ENCODE results near the gene YBEY.
"Not testable (repeated sequence)": the region's sequence is repeated elsewhere in the genome, so short reads cannot be mapped to it uniquely, and the experiment has no call there.

Gene YBEY, protein sequence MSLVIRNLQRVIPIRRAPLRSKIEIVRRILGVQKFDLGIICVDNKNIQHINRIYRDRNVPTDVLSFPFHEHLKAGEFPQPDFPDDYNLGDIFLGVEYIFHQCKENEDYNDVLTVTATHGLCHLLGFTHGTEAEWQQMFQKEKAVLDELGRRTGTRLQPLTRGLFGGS

DNA sequence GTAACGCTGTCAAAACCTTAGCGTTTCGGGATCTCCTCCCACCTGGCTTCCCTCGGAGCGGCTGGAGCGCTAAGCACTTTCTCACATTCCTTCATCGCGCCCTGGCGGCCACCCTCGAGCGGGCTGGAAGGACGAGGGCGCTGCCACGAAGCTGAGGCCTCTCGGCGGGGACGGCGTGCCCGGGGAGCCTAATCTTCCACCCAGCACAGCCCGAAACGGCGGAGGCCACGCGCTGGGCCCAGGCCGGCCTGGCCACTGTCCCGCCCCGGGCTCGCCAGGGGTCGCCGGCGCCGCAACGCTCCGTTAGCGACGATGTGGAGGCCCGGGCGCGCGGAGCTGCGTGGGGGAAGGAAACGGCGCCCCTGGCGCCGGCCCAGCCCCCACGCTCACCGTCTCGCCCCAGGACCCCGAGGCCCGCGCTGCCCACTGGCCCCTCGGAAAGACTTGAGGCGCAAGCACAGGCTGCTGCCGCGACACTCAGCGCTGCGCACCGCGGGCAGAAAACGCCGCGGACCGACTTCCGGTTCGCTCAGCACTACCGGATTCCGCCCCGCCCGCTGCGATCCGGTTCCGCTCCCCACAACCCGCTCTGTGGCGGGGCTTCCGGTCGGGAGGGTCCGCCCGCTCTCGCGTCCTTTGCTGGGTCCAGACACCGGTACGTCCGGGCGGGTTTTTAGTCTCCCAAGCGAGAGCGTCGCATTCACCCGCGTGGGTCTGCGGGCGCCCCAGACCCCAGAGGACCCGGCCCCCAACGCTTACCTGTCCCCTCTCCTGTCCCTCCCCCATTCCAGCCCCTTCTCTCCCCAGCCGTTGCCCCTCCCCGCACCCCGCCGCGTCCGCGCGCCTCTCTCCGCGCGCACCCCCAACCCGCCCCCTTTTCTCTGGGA, at the start of gene YBEY:
TSS of gene YBEY (plus strand) at position 582 of the 887 bp plus-strand sequence. CDS start 572 bp downstream, outside the sequence.
- peak; percentile 75 to 86 (median 78) for DNase-seq

DNA sequence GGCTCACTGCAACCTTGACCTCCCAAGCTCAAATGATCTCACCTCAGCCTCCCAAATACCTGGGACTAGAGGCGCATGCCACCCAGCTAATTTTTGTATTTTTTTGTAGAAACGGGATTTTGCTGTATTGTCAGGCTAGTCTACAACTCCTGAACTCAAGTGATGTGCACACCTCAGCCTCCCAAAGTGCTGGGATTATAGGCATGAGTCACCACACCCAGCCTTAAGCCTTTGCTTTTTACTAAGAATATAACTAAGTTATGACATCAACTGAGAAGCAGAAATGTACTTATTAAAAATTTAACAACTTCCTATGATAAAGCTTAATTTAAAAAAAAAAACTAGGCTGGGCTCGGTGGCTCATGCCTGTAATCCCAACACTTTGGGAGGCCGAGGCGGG, 48.7 kb upstream of the YBEY start:
- DNase-seq, result no peak

DNA sequence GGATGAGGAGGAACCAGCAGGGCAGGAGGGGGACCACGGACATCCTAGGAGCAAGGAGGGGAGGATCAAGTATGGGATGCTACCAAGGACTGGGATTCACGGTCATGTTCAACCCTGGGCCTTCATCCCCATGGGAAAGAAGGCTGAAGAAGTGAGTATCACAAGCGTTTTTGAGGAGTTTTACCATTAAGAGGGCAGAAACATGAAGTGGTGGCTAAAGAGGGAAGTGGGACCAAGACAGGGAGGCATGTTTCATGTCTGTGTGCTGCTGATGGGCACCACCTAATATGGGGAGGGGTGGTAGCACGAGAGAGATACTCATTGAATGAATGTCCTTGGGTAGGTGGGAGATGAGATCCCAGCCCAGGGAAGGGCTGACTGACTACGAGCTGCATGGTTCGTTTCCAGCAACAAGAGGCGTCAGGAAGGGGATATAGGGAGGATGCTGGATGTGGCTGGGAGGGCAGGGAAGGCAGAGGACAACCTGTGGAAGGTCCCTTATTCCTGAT, 46.3 kb upstream of the YBEY start:
- no peak for DNase-seq

DNA sequence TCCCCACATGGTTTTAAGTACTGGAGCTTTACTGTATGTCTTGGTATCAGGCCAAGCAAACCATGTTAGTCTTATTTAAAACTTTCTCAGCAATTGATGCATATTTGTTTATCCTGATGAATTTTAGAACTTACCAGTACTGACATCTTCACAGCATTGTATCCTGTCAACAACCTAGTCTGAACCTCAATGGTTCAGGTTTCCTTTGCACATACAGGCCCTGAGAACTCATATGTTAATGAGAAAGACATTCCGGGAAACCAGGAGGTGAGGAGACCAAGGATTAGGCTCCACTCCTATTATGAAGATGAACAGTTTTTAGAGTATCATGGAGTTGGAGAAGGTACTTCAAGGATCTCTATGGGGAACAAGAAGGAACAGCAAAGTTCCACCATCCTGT, 44.6 kb upstream of the YBEY start:
- not testable (repeated sequence) for DNase-seq

DNA sequence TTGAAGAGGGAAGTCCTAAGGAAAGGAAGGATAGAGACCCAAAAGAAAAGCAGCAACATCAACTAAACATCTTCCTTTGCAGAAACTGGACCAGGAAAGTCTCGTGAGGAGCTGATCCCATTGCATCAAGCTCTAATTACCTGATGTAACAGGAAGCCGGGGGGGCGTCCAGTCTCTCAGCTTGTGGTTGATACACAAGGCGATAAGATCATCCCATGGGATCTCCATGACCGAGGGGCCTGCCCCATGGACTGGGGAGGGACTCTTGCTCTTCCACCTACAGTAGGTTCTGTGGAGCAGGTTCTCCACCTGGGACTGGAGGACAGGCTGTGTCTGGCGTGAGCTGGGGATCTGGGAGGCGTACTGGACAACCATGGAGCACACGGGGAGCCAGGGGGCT, 42.8 kb upstream of the YBEY start:
- DNase-seq, result no peak

DNA sequence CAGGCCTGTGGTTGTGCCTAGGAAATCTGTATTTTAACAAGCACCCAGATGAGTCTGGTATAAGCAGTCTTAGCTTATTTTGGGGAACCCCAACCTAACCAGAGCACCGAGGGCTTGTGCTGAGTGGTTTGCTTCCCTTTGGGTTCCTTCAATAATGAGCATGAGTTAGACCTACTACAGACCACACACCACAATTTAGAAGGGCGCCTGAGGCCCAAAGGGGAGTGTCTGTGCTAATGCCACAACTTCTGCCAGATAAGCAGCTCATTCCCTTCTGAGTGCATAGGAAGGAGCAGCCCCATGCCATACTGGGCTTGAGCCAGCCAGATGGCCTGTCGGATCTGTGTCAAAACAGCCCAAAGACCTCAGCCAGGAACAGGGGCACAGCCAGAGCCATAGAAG, 42.2 kb upstream of the YBEY start:
- DNase-seq, result no peak

DNA sequence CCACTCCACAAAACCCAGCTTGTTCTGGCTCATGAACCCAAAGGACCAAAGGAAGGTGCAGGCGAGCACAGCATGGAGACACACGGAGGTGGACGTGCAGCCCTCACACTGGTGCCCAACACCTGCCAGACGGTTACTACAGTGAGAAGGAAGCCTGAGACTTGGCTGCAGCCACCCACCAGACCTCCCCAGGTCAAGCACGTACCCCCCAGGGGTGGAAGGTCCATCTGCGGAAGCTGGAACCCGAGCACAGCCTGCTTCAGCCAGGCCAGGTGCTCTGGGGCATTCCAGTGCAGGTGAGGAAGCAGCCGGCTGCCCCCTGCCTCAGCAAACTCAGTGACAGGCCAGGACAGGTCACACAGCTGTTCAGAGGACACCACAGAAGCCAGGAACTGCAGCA, 41.5 kb upstream of the YBEY start:
- no peak for DNase-seq

DNA sequence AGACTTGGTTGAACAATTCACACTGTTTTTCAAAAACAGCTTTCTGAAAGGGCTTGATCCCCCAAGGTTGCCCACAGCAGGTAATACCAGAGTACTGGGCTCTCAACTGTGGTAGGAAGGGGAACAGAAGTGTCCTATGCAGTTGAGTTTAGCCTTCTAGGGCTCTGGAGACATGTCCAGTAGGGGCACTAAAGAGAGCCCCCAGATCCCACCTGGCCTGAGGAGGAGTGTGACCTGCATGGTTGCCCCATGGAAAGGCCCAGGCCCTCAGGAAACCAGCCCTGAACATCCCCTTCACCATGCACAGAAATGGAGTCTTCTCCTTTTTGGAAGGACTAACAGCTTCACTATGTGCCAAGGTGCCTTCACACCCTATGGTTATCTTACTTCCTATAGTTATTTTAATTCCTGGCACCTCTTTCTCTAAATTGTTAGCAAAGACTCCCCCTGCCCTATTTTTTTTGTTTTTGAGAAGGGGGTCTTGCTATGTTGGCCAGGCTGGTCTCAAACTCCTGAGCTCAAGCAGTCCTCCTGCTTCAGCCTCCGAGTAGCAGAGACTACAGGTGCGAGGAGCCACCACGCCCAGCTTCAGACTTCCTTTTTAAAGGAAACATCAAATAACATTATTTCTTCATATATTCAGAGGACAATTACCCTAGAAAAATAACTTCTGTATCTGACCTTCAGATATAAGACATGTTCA, 40.8 kb upstream of the YBEY start:
- no peak for DNase-seq

DNA sequence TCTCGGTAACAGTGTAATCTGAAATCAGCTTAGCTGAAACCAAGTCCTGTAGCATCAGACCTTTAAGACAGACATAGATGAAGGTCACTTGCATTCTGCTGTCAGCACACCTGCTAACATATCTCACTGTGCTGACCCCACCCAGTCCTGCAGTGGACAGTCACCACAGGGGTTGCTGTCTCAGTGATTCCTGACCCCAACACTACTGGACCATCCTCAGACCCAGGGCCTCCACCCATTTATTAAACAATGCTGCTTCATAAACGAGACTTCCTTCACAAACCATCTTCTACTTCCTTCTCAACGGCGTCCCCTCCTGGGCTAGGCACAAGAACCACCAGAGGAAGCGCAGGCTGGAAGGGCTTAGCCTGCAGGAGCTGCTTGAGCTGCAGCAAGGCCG, 39.8 kb upstream of the YBEY start:
- DNase-seq, result no peak

DNA sequence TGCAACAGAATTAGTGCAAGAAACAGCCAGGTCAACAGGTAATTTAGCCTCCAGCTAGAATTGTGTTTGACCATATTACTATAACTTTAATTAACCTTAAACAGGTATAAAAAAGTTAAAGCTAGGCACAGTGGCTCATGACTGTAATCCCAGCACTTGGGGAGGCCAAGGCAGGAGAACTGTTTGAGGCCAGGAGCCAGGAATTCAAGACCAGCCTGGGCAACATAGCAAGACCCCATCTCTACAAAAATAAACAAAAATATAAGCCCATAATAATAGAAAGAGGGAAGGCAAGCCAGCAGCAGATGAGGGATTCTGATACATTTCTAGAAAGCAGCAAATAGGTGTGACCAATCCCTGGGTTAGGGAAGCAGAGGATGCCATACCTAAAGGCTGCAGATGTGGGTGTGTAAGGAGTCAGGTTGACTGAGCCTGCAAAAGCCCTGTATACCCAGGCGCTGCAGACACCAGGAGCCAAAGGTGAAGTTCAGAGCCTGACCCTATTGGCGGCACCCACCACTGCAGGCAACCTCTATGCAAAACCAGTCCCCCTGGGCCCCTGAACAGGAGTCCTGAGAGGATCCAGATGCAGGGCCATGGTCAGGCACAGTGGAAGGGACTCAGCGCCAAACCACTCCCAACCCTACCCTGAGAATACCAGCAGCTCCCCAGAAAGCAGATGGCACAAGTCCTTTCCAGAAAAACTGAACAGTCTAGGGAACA, 38.3 kb upstream of the YBEY start:
- DNase-seq, result no peak

DNA sequence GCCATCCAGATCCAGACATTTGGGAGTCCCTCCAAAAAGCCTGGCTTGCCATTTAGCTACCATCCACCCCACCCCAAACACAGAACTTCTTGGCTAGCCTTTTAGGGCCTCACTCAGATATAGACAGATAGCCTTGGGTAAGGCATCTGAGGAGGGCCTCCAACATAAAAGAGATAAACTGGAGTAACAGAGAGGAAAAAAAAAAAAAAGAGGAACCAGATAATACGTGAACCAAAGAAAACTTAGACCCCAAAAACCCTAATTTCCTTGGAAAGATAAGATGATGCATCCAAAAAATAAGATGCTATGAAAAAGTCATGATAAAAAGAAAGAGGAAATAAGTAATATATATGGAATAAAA, 37.7 kb upstream of the YBEY start:
- no peak for DNase-seq

DNA sequence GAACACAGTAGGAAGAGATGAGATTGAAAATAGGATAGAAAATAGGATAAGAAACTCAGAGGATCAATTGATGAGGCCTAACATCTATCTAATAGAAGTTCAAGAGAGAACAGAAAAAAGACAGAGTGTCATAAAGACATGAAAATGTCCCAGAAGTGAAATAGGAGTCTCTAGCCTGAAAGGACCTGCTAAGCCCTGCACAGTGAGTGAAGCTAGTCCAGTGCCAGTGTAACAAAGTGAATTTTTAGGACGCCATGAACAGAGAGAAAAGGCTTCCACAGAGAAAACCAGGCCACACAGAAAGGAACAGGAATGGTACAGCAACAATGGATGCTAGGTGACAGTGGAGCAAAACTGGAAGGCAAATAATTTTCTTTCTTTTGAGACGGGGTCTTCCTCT, 37.3 kb upstream of the YBEY start:
- DNase-seq, result no peak

DNA sequence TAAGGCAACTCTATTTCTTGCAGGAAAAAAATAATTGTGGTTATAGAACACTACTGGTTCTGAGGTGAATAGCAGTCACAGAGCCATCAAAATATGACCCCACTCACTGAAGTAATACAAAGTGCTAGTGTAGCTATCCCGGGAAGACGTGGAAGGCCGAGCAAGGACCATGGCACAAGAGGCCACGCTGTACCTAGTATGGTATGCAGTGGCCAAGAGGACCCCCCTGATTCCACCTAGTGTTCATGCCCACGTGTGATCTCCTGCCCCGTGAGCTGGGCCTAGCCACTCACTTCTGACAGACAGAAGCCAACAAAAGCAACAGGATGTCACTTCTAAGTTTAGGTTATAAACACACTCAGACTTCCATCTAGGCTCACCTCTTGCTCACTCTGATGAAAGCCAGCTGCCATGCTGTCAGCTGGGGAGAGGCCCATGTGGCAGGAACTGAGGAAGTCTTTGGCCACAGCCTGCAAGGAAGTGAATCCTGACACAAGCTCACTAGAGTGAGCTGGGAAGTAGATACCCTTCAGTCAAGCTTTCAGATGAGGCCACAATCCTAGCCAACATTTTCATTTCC, 35.9 kb upstream of the YBEY start:
- DNase-seq, result no peak

DNA sequence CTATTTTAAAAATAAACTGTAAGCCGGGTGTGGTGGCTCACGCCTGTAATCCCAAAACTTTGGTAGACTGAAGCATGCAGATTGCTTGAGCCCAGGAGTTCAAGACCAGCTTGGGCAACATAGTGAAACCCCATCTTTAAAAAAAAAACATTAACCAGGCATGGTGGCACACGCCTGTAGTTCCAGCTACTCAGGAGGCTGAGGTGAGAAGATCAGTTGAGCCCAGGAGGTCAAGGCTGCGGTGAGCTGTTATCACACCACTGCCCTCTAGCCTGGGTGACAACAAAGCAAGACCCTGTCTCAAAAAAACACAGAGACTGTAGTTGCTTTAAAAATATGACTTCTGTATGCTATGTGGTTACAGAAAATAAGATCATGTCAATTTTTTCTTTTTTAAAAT, 33.3 kb upstream of the YBEY start:
- no peak for DNase-seq

DNA sequence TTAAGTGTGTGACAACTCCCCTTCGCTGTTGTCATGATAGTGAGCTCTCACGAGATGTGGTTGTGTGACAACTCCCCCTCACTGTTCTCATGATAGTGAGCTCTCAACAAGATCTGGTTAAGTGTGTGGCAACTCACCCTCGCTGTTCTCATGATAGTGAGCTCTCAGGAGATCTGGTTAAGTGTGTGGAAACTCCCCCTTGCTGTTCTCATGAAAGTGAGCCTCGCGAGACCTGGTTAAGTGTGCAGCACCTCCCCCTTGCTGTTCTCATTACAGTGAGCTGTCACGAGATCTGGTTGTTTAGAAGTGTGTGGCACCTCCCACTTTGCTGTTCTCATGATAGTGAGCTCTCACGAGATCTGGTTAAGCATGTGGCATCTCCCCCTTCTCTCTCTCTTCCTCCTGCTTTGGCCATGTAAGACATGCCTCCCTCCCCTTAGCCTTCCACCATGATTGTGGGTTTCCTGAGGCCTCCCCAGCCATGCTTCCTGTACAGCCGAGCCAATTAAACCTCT, 32.5 kb upstream of the YBEY start:
- DNase-seq, result no peak

DNA sequence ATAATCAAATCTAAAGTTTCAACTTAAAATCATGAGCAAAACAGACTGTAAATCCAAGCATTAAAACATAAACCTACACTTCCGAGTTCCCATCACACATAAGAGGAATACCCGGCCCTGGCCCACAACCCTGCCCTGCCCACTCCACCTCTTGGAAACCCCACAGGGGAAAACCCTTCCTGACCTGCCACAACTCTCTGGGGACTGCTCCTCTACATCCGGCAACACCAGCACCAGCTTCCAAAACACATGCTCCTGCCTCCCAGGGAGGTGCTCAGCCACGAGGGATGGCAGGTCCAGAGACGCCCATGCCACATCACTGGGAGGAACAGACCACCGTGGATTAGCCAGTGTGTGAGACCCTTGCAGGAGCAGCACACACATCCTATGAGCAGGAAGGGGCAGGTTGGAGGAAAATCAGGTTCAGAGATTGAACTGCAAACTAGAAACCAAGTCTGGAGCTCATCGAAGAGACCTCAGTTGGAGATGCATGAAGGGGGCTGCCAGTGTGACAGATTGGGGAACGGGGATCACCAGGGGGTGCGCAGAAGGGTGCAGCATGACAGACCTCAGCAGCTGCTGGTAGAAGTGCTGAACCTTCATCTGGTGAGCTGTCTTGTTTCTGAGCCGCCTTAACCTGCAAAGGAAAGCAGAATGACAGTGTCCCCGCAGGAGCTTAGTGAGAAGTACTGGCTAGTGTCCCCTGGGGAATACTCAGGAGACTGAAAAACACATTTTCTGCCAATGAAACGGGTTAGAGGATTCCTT, 31.8 kb upstream of the YBEY start:
- no peak for DNase-seq

DNA sequence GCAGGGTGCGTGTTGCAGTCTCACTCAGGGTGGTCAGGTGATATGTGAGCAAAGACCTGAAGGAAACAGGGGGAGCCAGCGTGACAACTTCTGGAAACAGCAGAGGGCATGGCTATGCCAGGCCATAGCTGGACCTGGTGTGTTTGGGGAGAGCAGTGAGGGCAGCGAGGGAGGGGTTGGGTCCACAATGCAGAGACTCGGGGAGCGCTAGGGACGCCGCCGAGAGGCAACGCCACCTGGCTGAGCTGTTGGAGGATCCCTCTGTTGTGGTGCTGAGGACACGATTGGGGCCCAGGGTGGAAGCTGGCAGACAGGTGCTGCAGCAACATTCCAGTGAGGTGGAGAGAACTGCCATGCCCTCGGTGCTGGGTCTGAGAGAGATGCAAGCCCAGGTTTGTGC, 31.0 kb upstream of the YBEY start:
- DNase-seq, result no peak

DNA sequence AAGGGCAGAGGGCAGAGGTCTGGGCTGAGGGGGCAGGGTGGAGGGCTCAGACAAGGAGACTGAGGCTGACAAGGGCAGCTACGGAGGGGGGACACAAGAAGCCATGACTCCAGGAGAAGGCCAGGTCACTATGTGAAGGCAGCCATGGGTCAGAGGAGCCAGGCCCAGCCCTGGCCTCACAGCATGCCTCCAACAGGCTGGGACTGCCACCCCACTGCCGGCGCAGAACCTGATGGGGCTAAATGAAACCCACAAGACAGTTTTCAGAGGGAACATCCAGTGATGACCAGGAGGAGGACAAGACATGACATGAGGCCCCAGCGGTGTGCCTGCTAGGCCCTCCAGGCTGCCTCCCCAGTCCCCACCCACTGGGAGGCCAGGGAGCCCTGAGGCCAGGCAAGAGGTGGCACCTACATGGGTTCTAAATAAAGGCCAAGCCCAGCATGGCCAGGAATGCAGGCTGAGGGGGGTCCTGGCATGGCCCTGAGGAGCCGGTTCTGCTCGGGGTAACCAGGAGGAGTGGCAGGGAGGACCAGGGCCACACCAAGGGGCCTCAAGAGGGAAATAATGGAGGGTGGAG, 30.3 kb upstream of the YBEY start:
- no peak for DNase-seq

DNA sequence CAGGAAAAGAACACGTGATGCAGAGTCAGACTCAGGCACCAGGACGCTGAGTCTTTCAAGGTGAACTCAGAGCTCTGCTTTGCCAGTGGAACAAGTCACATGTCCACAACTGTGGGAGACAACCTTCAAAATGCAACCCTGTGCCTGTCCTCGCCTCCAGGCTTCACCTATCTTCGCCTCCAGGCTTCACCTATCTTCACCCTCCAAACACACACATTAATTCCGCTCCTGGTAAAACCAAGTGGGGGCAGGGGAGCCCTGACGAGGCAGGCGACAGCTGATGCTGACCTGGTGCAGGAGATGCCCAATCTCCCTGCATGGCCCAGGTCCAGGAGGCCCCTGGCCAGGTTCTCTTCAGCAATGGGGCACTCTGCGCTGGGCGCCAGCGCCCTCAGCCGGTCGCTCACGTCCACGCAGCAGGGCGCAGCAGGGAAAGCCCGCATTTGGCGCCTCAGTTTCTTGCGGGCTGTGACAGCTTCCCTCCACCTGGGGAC, 29.6 kb upstream of the YBEY start:
- DNase-seq, result no peak

DNA sequence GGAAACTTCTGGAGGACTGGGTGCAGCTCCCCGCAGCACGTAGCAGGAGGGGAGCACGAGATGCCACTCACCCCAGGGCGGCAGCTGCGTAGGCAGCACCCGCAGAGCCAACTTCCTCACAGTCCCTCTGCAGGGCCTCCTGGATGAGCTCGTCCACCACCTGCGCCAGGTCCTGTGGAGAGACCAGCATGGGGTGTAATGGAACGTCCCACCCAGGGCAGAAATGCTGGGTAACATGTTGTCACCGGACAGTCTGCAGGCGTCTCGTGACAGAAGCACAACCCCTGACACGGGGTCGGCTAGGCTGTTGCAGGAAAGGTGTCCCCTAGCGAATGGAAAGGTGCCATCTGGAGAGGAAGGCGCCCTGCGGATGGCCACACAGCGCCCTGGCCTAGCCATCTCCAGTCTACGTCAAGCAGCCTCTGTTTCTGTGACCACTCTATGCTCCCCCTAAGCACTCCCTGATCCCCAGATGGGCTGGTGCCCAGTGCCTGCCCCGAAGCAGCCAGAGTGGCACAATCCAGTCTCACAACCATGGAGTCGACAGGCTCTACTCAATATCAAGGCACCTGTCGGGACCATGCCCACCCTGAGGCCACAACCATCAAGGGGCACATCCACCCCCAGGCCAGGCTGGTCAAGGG, 22.0 kb upstream of the YBEY start:
- no peak for DNase-seq

DNA sequence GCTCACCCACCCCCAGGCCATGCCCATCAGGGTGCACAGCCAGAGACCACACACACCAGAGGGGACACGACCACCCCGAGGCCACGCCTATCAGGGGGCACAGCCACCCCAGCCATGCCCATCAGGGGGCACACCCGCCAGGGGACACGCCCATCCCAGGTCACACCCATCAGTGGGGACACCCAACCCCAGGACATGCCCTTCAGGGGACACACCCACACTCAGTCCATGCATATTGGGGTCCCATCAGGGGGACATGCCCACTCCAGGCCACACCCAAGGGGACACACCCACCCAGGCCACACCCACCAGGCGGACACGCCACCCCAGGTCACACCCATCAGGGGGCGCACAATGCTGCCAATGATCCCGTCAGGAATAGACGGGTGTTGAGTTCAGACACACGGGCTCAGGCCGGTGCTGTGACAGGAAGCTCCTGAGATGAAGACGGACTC, 21.4 kb upstream of the YBEY start:
- DNase-seq, result no peak

Data from activated CD4-positive, CD25-positive, alpha-beta regulatory T cell (primary cell).